Measurements from ENCODE around the gene HMGN1. TPM values are rescaled to one million over a fixed set of nuclear protein-coding genes. Genes with fewer than 3 reads are reported as not detected.
A peak's percentile ranks its signal among the peaks of the same experiment; 100 is the strongest.

HMGN1 gene
- total RNA-seq, 1 experiment from 2014 or later = 469 TPM

GRCh38 chr21:39348355-39349210 is at the start of gene HMGN1 (continued):
- TF ChIP-seq E2F4 (CRISPR knock-in tag; IDR thresholded peaks at IDR 0.05; ENCODE audit: borderline replicate concordance, low read depth) (no peak), HMGXB4 (CRISPR knock-in tag; IDR thresholded peaks at IDR 0.05) (no peak), ZBTB21 (CRISPR knock-in tag; IDR thresholded peaks at IDR 0.05; ENCODE audit: borderline replicate concordance) (0 out of 2 replicates have a peak, but pooled peaks have one; percentile 72), RORB (CRISPR knock-in tag; IDR thresholded peaks at IDR 0.05) (no peak), GABPB1 (CRISPR knock-in tag; IDR thresholded peaks at IDR 0.05) (no peak), CREB1 (CRISPR knock-in tag; IDR thresholded peaks at IDR 0.05) (no peak), FOXK1 (CRISPR knock-in tag; IDR thresholded peaks at IDR 0.05) (no peak), ZNF121 (CRISPR knock-in tag; IDR thresholded peaks at IDR 0.05) (no peak), NR1H2 (CRISPR knock-in tag; IDR thresholded peaks at IDR 0.05) (no peak), TP53 (CRISPR knock-in tag; IDR thresholded peaks at IDR 0.05) (peak; percentile 64; the same call in 1 of the 2 replicates), CREM (CRISPR knock-in tag; IDR thresholded peaks at IDR 0.05) (peak; percentile 70; the same call in 1 of the 2 replicates), TEAD4 (CRISPR knock-in tag; IDR thresholded peaks at IDR 0.05) (no peak), KAT7 (CRISPR knock-in tag; IDR thresholded peaks at IDR 0.05; ENCODE audit: borderline replicate concordance) (peak; percentile 72; the same call in 1 of the 2 replicates), PRRX2 (CRISPR knock-in tag; IDR thresholded peaks at IDR 0.05) (no peak), STAT6 (CRISPR knock-in tag; conservative IDR thresholded peaks at IDR 0.05; ENCODE audit: low read depth) (no peak), PRDM15 (CRISPR knock-in tag; IDR thresholded peaks at IDR 0.05) (no peak), ATF1 (CRISPR knock-in tag; IDR thresholded peaks at IDR 0.05) (no peak), SP1 (CRISPR knock-in tag; conservative IDR thresholded peaks at IDR 0.05) (peak; percentile 39), ZNF512 (CRISPR knock-in tag; IDR thresholded peaks at IDR 0.05; ENCODE audit: borderline replicate concordance) (no peak), ZNF416 (CRISPR knock-in tag; IDR thresholded peaks at IDR 0.05) (peak; percentile 57; the same call in 1 of the 2 replicates), ZNF317 (CRISPR knock-in tag; IDR thresholded peaks at IDR 0.05; ENCODE audit: borderline replicate concordance, low read depth) (no peak), ARID4B (CRISPR knock-in tag; IDR thresholded peaks at IDR 0.05; ENCODE audit: borderline replicate concordance) (no peak; the same call in 1 of the 2 replicates)
